HepG2 (cell line): ENCODE data around the gene NRK.
A peak's percentile ranks its signal among the peaks of the same experiment; 100 is the strongest.

Experiments
- RAD51 ChIP-seq: fragments of 450-650 bp; IDR thresholded peaks from 2 replicates; pipeline ENCODE4 v1.6.1; 2016; ENCODE audit warnings: borderline replicate concordance
- ZNF563 ChIP-seq: sonication (generic); formaldehyde crosslinking; IDR thresholded peaks from 2 replicates; pipeline ENCODE4 v1.8.0; 2022; ENCODE audit warnings: mild to moderate bottlenecking, moderate library complexity, missing genetic modification reagents
- TF ChIP-seq, protein P1 (sequence below): fragments of 450-650 bp; IDR thresholded peaks from 2 replicates; pipeline ENCODE4 v1.6.1; 2016
- TF ChIP-seq, protein P2 (sequence below): sonication (generic); formaldehyde crosslinking; IDR thresholded peaks from 2 replicates; pipeline ENCODE4 v1.5.0; 2020; ENCODE audit warnings: mild to moderate bottlenecking, missing genetic modification reagents, moderate library complexity
- TF ChIP-seq, protein P3 (sequence below), 2 experiments: sonication (generic) in 1 of 2; formaldehyde crosslinking in 1 of 2; IDR thresholded peaks; 2 replicates each; pipeline versions ENCODE4 v1.4.0 to v1.6.1; 2018 to 2020; ENCODE audit warnings: missing genetic modification reagents in 2 of 2, borderline replicate concordance in 1 of 2, low read depth in 1 of 2, mild to moderate bottlenecking in 1 of 2, missing biosample characterization in 1 of 2
- TF ChIP-seq, protein P4 (sequence below): sonication (generic); formaldehyde crosslinking; IDR thresholded peaks from 2 replicates; pipeline ENCODE4 v1.8.0; 2022; ENCODE audit warnings: missing genetic modification reagents, mild to moderate bottlenecking, borderline replicate concordance
- TF ChIP-seq, protein P5 (sequence below): sonication (generic); formaldehyde crosslinking; IDR thresholded peaks from 2 replicates; pipeline ENCODE4 v1.8.1; 2023; ENCODE audit warnings: missing genetic modification reagents, inconsistent platforms, borderline replicate concordance

DNA sequence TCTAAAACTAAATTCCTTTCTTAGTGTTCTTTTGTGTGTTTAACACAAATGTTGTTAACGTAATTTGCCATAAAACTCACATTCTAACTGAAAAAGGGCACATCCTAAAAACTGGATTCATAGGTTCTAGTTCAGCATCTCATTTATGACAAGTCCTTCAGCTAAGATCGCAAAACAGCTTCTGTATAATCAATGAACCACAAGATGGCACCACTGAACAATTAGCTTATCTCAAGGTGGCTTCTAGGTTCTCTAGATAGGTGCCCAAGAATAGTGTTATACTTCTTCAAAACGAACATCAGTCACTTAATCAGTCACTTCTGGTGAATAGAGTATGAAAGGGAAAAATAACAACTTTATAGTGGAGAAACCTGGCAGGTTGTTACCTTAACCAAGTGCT, 54.3 kb downstream of the NRK start:
- TF ChIP-seq ZNF563 (CRISPR knock-in tag) (no peak), RAD51 (no peak)
- TF ChIP-seq, protein P1, sequence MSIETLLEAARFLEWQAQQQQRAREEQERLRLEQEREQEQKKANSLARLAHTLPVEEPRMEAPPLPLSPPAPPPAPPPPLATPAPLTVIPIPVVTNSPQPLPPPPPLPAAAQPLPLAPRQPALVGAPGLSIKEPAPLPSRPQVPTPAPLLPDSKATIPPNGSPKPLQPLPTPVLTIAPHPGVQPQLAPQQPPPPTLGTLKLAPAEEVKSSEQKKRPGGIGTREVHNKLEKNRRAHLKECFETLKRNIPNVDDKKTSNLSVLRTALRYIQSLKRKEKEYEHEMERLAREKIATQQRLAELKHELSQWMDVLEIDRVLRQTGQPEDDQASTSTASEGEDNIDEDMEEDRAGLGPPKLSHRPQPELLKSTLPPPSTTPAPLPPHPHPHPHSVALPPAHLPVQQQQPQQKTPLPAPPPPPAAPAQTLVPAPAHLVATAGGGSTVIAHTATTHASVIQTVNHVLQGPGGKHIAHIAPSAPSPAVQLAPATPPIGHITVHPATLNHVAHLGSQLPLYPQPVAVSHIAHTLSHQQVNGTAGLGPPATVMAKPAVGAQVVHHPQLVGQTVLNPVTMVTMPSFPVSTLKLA, result no peak
- TF ChIP-seq, protein P2, sequence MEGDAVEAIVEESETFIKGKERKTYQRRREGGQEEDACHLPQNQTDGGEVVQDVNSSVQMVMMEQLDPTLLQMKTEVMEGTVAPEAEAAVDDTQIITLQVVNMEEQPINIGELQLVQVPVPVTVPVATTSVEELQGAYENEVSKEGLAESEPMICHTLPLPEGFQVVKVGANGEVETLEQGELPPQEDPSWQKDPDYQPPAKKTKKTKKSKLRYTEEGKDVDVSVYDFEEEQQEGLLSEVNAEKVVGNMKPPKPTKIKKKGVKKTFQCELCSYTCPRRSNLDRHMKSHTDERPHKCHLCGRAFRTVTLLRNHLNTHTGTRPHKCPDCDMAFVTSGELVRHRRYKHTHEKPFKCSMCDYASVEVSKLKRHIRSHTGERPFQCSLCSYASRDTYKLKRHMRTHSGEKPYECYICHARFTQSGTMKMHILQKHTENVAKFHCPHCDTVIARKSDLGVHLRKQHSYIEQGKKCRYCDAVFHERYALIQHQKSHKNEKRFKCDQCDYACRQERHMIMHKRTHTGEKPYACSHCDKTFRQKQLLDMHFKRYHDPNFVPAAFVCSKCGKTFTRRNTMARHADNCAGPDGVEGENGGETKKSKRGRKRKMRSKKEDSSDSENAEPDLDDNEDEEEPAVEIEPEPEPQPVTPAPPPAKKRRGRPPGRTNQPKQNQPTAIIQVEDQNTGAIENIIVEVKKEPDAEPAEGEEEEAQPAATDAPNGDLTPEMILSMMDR (CRISPR knock-in tag), result peak; percentile 56
- TF ChIP-seq, protein P3, sequence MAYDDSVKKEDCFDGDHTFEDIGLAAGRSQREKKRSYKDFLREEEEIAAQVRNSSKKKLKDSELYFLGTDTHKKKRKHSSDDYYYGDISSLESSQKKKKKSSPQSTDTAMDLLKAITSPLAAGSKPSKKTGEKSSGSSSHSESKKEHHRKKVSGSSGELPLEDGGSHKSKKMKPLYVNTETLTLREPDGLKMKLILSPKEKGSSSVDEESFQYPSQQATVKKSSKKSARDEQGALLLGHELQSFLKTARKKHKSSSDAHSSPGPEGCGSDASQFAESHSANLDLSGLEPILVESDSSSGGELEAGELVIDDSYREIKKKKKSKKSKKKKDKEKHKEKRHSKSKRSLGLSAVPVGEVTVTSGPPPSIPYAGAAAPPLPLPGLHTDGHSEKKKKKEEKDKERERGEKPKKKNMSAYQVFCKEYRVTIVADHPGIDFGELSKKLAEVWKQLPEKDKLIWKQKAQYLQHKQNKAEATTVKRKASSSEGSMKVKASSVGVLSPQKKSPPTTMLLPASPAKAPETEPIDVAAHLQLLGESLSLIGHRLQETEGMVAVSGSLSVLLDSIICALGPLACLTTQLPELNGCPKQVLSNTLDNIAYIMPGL (CRISPR knock-in tag; IDR thresholded peaks at IDR 0.05; ENCODE audit: borderline replicate concordance in 1 of 2, low read depth in 1 of 2), result no peak
- TF ChIP-seq, protein P4, sequence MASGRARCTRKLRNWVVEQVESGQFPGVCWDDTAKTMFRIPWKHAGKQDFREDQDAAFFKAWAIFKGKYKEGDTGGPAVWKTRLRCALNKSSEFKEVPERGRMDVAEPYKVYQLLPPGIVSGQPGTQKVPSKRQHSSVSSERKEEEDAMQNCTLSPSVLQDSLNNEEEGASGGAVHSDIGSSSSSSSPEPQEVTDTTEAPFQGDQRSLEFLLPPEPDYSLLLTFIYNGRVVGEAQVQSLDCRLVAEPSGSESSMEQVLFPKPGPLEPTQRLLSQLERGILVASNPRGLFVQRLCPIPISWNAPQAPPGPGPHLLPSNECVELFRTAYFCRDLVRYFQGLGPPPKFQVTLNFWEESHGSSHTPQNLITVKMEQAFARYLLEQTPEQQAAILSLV (CRISPR knock-in tag), result no peak
- TF ChIP-seq, protein P5, sequence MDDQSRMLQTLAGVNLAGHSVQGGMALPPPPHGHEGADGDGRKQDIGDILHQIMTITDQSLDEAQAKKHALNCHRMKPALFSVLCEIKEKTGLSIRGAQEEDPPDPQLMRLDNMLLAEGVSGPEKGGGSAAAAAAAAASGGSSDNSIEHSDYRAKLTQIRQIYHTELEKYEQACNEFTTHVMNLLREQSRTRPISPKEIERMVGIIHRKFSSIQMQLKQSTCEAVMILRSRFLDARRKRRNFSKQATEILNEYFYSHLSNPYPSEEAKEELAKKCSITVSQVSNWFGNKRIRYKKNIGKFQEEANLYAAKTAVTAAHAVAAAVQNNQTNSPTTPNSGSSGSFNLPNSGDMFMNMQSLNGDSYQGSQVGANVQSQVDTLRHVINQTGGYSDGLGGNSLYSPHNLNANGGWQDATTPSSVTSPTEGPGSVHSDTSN (CRISPR knock-in tag), result no peak
